ENCODE measurements around the gene MDGA2.

The MDGA2 gene

GRCh38 chr14:47390831-47391504 lies 284.4 kb downstream of the MDGA2 start:
- TF ChIP-seq EZH2 (IDR thresholded peaks at IDR 0.05; ENCODE audit: borderline replicate concordance, low read depth, low read length, severe bottlenecking) (no peak), CTCF (IDR thresholded peaks at IDR 0.05; ENCODE audit: borderline replicate concordance, extremely low read depth, low read length, poor library complexity, severe bottlenecking) (no peak)
- no peak overlapping the region for H3K9ac ChIP-seq (ENCODE audit: low read depth, low read length)
- H3K4me1 ChIP-seq (ENCODE audit: insufficient read depth, low read length): no peaks in the 10 kb centered on the region
- H3K27me3 ChIP-seq (ENCODE audit: insufficient read depth, low read length, poor library complexity): no peaks in the 10 kb centered on the region
- H3K4me3 ChIP-seq (ENCODE audit: low read depth in 1 of 2, low read length in 2 of 2): no peak overlapping the region
- DNase-seq (no peak), ATAC-seq (ENCODE audit: insufficient read depth, low read depth) (no peak)
- no peak overlapping the region for H2AFZ ChIP-seq (ENCODE audit: low read depth, low read length)
- H4K20me1 ChIP-seq (ENCODE audit: insufficient read depth, low read length): no peaks in the 10 kb centered on the region
- no peaks in the 10 kb centered on the region for H3K9me3 ChIP-seq (ENCODE audit: insufficient read depth, low read length, severe bottlenecking)
- no peak overlapping the region for H3K4me2 ChIP-seq (ENCODE audit: insufficient read depth, low read length)
- no peak overlapping the region for H3K27ac ChIP-seq (ENCODE audit: low read length)
- no peaks in the 10 kb centered on the region for H3K36me3 ChIP-seq (ENCODE audit: insufficient read depth, low read length)
- no peaks in the 10 kb centered on the region for H3K79me2 ChIP-seq (ENCODE audit: insufficient read depth, low read length)

- no peak overlapping the region for H3K9ac ChIP-seq (ENCODE audit: low read depth, low read length)
- DNase-seq: no peak
- TF ChIP-seq EZH2 (IDR thresholded peaks at IDR 0.05; ENCODE audit: borderline replicate concordance, low read depth, low read length, severe bottlenecking): no peak
- TF ChIP-seq CTCF (IDR thresholded peaks at IDR 0.05; ENCODE audit: borderline replicate concordance, extremely low read depth, low read length, poor library complexity, severe bottlenecking): no peak
- H3K27ac ChIP-seq (ENCODE audit: low read length): no peak overlapping the region
- H3K4me3 ChIP-seq (ENCODE audit: low read depth in 1 of 2, low read length in 2 of 2): no peak overlapping the region
- H3K36me3 ChIP-seq (ENCODE audit: insufficient read depth, low read length): no peaks in the 10 kb centered on the region
- no peak overlapping the region for H3K4me2 ChIP-seq (ENCODE audit: insufficient read depth, low read length)
- no peaks in the 10 kb centered on the region for H3K27me3 ChIP-seq (ENCODE audit: insufficient read depth, low read length, poor library complexity)
- H4K20me1 ChIP-seq (ENCODE audit: insufficient read depth, low read length): no peaks in the 10 kb centered on the region
- H3K79me2 ChIP-seq (ENCODE audit: insufficient read depth, low read length): no peaks in the 10 kb centered on the region
- no peak for ATAC-seq (ENCODE audit: insufficient read depth, low read depth)
- H3K9me3 ChIP-seq (ENCODE audit: insufficient read depth, low read length, severe bottlenecking): no peaks in the 10 kb centered on the region
- H2AFZ ChIP-seq (ENCODE audit: low read depth, low read length): no peak overlapping the region
- no peaks in the 10 kb centered on the region for H3K4me1 ChIP-seq (ENCODE audit: insufficient read depth, low read length)
Observed at GRCh38 chr14:47389535-47389934, 285.9 kb downstream of the MDGA2 start.

GRCh38 chr14:47366006-47366405 lies 309.4 kb downstream of the MDGA2 start:
- Histone ChIP-seq H3K9me3 (ENCODE audit: insufficient read depth, low read length, severe bottlenecking) (no peaks in the 10 kb centered on the region), H4K20me1 (ENCODE audit: insufficient read depth, low read length) (no peaks in the 10 kb centered on the region), H3K36me3 (ENCODE audit: insufficient read depth, low read length) (no peaks in the 10 kb centered on the region), H3K27me3 (ENCODE audit: insufficient read depth, low read length, poor library complexity) (no peaks in the 10 kb centered on the region), H3K4me1 (ENCODE audit: insufficient read depth, low read length) (no peaks in the 10 kb centered on the region), H3K79me2 (ENCODE audit: insufficient read depth, low read length) (no peaks in the 10 kb centered on the region), H3K4me2 (ENCODE audit: insufficient read depth, low read length) (no peak overlapping the region), H3K4me3 (ENCODE audit: low read depth in 1 of 2, low read length in 2 of 2) (no peak overlapping the region), H2AFZ (ENCODE audit: low read depth, low read length) (no peak overlapping the region), H3K27ac (ENCODE audit: low read length) (no peak overlapping the region), H3K9ac (ENCODE audit: low read depth, low read length) (no peak overlapping the region)
- TF ChIP-seq CTCF (IDR thresholded peaks at IDR 0.05; ENCODE audit: borderline replicate concordance, extremely low read depth, low read length, poor library complexity, severe bottlenecking): no peak
- TF ChIP-seq EZH2 (IDR thresholded peaks at IDR 0.05; ENCODE audit: borderline replicate concordance, low read depth, low read length, severe bottlenecking): no peak
- DNase-seq (no peak), ATAC-seq (ENCODE audit: insufficient read depth, low read depth) (no peak)
